K562 (cell line): ENCODE measurements around the gene PRKAR2B. TPM values are rescaled to one million over a fixed set of nuclear protein-coding genes. Genes with fewer than 3 reads are reported as not detected.

Experiments used
- ATAC-seq: fragments of 200-7000 bp; cut with Tn5 transposase; 3 replicates; pipeline ENCODE4 v1.9.1; 2020; ENCODE audit warnings: moderate library complexity
- BruUV-seq: library from RNA; stranded (reverse); fragments of 400-500 nt; replicated peaks from 2 replicates; lab custom pipeline; 2021; lab: Mats Ljungman, UMichigan
- CTCF ChIA-PET: fragments of 300-600 bp; formaldehyde crosslinking; extraction: SDS; loops from one replicate; lab custom pipeline; 2021; ENCODE audit warnings: low intra/inter-chr PET ratio; lab: Yijun Ruan, JAX
- POLR2A ChIA-PET: fragments of 300-600, 350-650 bp; sonication (Branson Sonifier 250); formaldehyde crosslinking; extraction: SDS; loops from one replicate; lab custom pipeline; 2021; ENCODE audit warnings: antibody characterized with exemption, inconsistent platforms; lab: Yijun Ruan, JAX
- DNase-seq, 4 experiments: peaks; one replicate each; pipeline versions ENCODE4 v3.0.0 to v3.0.0-alpha.2; 2011 to 2018; ENCODE audit warnings: low spot score in 3 of 4, mixed read lengths in 3 of 4; ENCODE audit errors: extremely low read depth in 1 of 4
- FAIRE-seq: peaks from 2 replicates; lab custom pipeline; 2011; peaks lifted over from hg19 to GRCh38; lab: Jason Lieb, UNC
- H2AFZ ChIP-seq: 2 replicates; pipeline ENCODE4 v1.6.0; 2011; ENCODE audit warnings: low read depth, low read length, control low read depth, inconsistent platforms
- H3K27ac ChIP-seq: fragments of 200-600 bp; 3 replicates; pipeline ENCODE4 v1.8.0; 2011; ENCODE audit warnings: low read depth, mild to moderate bottlenecking, control low read depth, inconsistent platforms, low read length, moderate library complexity, mixed read lengths; ENCODE audit errors: extremely low read depth
- H3K27me3 ChIP-seq, 2 experiments: fragments of 300-600 bp in 1 of 2; 2 replicates in 1 of 2; 3 replicates in 1 of 2; pipeline versions ENCODE4 v1.6.0 to v1.8.0; 2011; ENCODE audit warnings: inconsistent platforms in 2 of 2, low read length in 2 of 2, mild to moderate bottlenecking in 1 of 2, mixed read lengths in 1 of 2, moderate library complexity in 1 of 2; ENCODE audit not compliant: control insufficient read depth in 2 of 2, insufficient read depth in 2 of 2
- H3K36me3 ChIP-seq: fragments of 300-600 bp; 3 replicates; pipeline ENCODE4 v1.8.0; 2011; ENCODE audit warnings: mild to moderate bottlenecking, low read length, inconsistent platforms; ENCODE audit not compliant: control insufficient read depth, insufficient read depth
- H3K4me1 ChIP-seq, 2 experiments: fragments of 200-600 bp in 1 of 2; replicated peaks in 1 of 2; 2 replicates in 1 of 2; 3 replicates in 1 of 2; pipeline versions ENCODE4 v1.5.1 to v1.8.0; 2011; ENCODE audit warnings: inconsistent platforms in 2 of 2, low read length in 2 of 2, mild to moderate bottlenecking in 1 of 2, mixed read lengths in 1 of 2, moderate library complexity in 1 of 2; ENCODE audit not compliant: control insufficient read depth in 2 of 2, insufficient read depth in 2 of 2
- H3K4me2 ChIP-seq: 2 replicates; pipeline ENCODE4 v1.6.1; 2011; ENCODE audit warnings: low read length, control low read depth, inconsistent platforms, mixed read lengths; ENCODE audit not compliant: insufficient read depth
- H3K4me3 ChIP-seq: fragments of 200-600 bp; sonication (generic), shearing (Covaris generic); 2 replicates; pipeline ENCODE4 v1.5.1; 2016; ENCODE audit warnings: control low read depth, inconsistent platforms
- H3K79me2 ChIP-seq: fragments of 200-600 bp; 3 replicates; pipeline ENCODE4 v1.8.0; 2011; ENCODE audit warnings: low read length, inconsistent platforms; ENCODE audit not compliant: control insufficient read depth, insufficient read depth
- H3K9ac ChIP-seq, 2 experiments: 2 replicates each; pipeline versions ENCODE4 v1.6.0 to v1.6.1; 2011; ENCODE audit warnings: low read depth in 2 of 2, low read length in 2 of 2, control low read depth in 1 of 2, inconsistent platforms in 1 of 2, mild to moderate bottlenecking in 1 of 2, mixed read lengths in 1 of 2; ENCODE audit not compliant: insufficient read depth in 1 of 2
- H3K9me1 ChIP-seq: one replicate; pipeline ENCODE4 v1.6.0; 2011; ENCODE audit warnings: inconsistent platforms, mild to moderate bottlenecking, low read length, moderate library complexity; ENCODE audit not compliant: control insufficient read depth, insufficient read depth
- H3K9me3 ChIP-seq: replicated peaks from 2 replicates; pipeline ENCODE4 v1.5.1; 2011; ENCODE audit warnings: low read depth, low read length, inconsistent platforms; ENCODE audit not compliant: control insufficient read depth, insufficient read depth
- H4K20me1 ChIP-seq: replicated peaks from 2 replicates; pipeline ENCODE4 v1.6.1; 2011; ENCODE audit warnings: low read length, inconsistent platforms, mixed read lengths; ENCODE audit not compliant: control insufficient read depth, insufficient read depth
- CREBBP ChIP-seq: IDR thresholded peaks from one replicate; pipeline ENCODE4 v1.6.1; 2012; ENCODE audit warnings: low read depth, mild to moderate bottlenecking, control low read depth, inconsistent platforms, low read length
- EZH2 ChIP-seq: IDR thresholded peaks from 2 replicates; pipeline ENCODE4 v1.6.1; 2012; ENCODE audit warnings: low read depth, mild to moderate bottlenecking, inconsistent platforms, low read length, borderline replicate concordance
- HMG20B ChIP-seq: fragments of 250-450 bp; sonication (Bioruptor Pico); IDR thresholded peaks from 2 replicates; pipeline ENCODE4 v1.5.0; 2021; ENCODE audit warnings: mild to moderate bottlenecking
- NR3C1 ChIP-seq: sonication (generic); formaldehyde crosslinking; IDR thresholded peaks from 2 replicates; pipeline ENCODE4 v1.8.1; 2022; ENCODE audit warnings: missing genetic modification reagents
- POU5F1 ChIP-seq: fragments of 150-350 bp; IDR thresholded peaks from 2 replicates; pipeline ENCODE4 v1.6.1; 2014; ENCODE audit warnings: borderline replicate concordance, low read length, low read depth, mild to moderate bottlenecking; ENCODE audit not compliant: partially characterized antibody
- ZNF212 ChIP-seq: fragments of 450-650 bp; formaldehyde crosslinking; IDR thresholded peaks from 2 replicates; pipeline ENCODE4 v1.4.0; 2020; ENCODE audit warnings: mild to moderate bottlenecking
- ZNF57 ChIP-seq: fragments of 450-650 bp; formaldehyde crosslinking; IDR thresholded peaks from 2 replicates; pipeline ENCODE4 v1.4.0; 2020; ENCODE audit warnings: mild to moderate bottlenecking, moderate library complexity
- WGBS: fragments of 100-300 bp; shearing (Covaris generic); methylation state at CpG from one replicate; pipeline ENCODE4 v1.1.6; 2016; ENCODE audit warnings: low coverage, mixed read lengths; ENCODE audit not compliant: insufficient coverage; ENCODE audit errors: missing lambda C conversion rate; 5-methylcytosine and 5-hydroxymethylcytosine counted together
- in situ Hi-C: fragments of 300-500 bp; cut with MboI; formaldehyde crosslinking; loops from 4 replicates; pipeline ENCODE4 v1.15.0; 2018; ENCODE audit warnings: inconsistent platforms, mixed read lengths
- intact Hi-C: fragments of 100-400 bp; cut with micrococcal nuclease; formaldehyde crosslinking; loops from 2 replicates; pipeline ENCODE4 v1.14.2; 2022
- polyA plus RNA-seq, 8 experiments: library from polyadenylated mRNA; depleted of rRNA in 4 of 8; stranded (reverse) in 5 of 8; unstranded in 3 of 8; fragments of >200 nt; fragmentation: Nextera tagmentation in 2 of 8; fragmentation: Illumina TruSeq in 1 of 8; extraction: Ambion mirVana in 2 of 8; extraction: Trizol in 1 of 8; gene quantifications; 2 replicates each; pipeline versions ENCODE4 v1.2.1 to v1.2.3, GENCODE V29; 2011 to 2014; ENCODE audit warnings: inconsistent platforms in 1 of 8, missing spikeins in 1 of 8
- total RNA-seq, 7 experiments: library from RNA; depleted of rRNA in 6 of 7; stranded (reverse); fragments of >200 nt in 6 of 7; fragmentation: Illumina TruSeq in 2 of 7; extraction: Trizol in 2 of 7; gene quantifications; 2 replicates each; pipeline versions ENCODE4 v1.2.1 to v1.2.3, GENCODE V29; 2011 to 2021; ENCODE audit warnings: low replicate concordance in 1 of 7

Gene PRKAR2B
- total and polyA plus RNA-seq, 9 of the 15 experiments (the other 6 are each of a cell fraction or from before 2014, with no cell fraction given): 59.0 to 173 (median 129) TPM

- in situ Hi-C loops: no loop called here
- no peak for DNase-seq
- H3K4me3 ChIP-seq: no peak overlapping the region
- H3K9me1 ChIP-seq: no peaks in the 10 kb centered on the region
- H3K4me1 ChIP-seq: peaks cover 12 to 16% of the 10 kb centered on the region in 2 experiments
- CTCF ChIA-PET: no interaction called here
- H3K36me3 ChIP-seq: no peaks in the 10 kb centered on the region
- H3K27me3 ChIP-seq: no peaks in the 10 kb centered on the region
- H3K9ac ChIP-seq: no peak overlapping the region
- POLR2A ChIA-PET: interaction anchor here (1.1 to 5.9 kb wide), 7 partner anchors 7 to 175 kb away, joined by 3 to 53 read pairs (median 10); no protein-coding TSS in a partner anchor
- intact Hi-C loops: no loop called here
- no peak for TF ChIP-seq POU5F1
- TF ChIP-seq EZH2: no peak
- TF ChIP-seq ZNF57 (CRISPR knock-in tag): no peak
- TF ChIP-seq CREBBP: no peak
- no peak for TF ChIP-seq NR3C1 (CRISPR knock-in tag)
- no peak for TF ChIP-seq HMG20B (CRISPR knock-in tag)
- TF ChIP-seq ZNF212 (CRISPR knock-in tag): no peak
- H3K27ac ChIP-seq: no peak overlapping the region
- no peaks in the 10 kb centered on the region for H4K20me1 ChIP-seq
- H3K9me3 ChIP-seq: no peaks in the 10 kb centered on the region
- BruUV-seq: no TSS peak
- FAIRE-seq: no peak
- no peak overlapping the region for H3K4me2 ChIP-seq
- no peak for ATAC-seq
- no peaks in the 10 kb centered on the region for H3K79me2 ChIP-seq
- 80% methylated on average over 7 of the region's 7 CpGs for WGBS
- no peak overlapping the region for H2AFZ ChIP-seq
These were observed 49.7 kb upstream of the PRKAR2B start for GRCh38 chr7:106994833-106995232.
